GM18511 (cell line): ENCODE data around the gene ATOSA.

Source experiments
- ATAC-seq: cut with Tn5 transposase; IDR thresholded peaks from one replicate; pipeline ENCODE4 v1.9.1; 2021; ENCODE audit warnings: mild to moderate bottlenecking, moderate library complexity; ENCODE audit not compliant: unreplicated experiment

ATOSA gene

DNA sequence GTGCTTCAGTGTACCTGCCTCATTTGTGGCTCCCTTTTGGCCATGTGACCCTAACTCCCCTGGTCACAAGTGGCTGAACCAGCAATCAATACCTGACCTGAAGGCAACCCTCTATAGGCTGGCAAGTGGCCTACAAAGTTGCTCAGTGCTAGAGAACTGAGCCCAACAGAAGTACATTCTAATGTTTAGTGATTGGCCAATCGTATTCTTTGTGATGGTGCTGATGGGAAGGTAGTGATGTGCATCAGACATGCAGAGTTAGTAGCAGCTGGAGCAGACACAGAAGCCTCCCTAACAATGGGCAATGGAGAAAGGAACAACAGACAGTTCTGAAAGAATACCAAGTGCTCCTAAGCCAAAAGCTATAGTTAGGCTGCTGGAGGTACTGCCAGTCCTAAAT lies 10.4 kb upstream of the ATOSA start:
- no peak for ATAC-seq

DNA sequence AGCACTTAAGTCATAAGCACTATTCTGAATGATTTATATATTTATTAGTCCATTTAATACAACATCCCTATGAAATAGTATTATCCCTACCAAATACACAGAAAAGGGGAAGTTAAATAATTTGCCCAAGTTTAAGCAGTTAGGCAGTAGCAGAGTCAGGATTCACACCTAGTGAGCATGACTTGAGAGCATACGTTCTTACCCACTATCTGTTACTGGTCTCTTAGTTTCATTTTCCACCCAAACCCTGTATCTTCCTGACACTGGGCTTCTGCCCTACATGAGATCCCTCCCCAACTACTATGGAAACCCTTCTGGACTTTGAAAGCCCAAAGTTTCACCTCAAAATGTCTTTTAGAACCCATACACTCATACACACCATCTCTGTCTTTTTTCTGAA lies 4.4 kb upstream of the ATOSA start:
- peak; percentile 57 for ATAC-seq

DNA sequence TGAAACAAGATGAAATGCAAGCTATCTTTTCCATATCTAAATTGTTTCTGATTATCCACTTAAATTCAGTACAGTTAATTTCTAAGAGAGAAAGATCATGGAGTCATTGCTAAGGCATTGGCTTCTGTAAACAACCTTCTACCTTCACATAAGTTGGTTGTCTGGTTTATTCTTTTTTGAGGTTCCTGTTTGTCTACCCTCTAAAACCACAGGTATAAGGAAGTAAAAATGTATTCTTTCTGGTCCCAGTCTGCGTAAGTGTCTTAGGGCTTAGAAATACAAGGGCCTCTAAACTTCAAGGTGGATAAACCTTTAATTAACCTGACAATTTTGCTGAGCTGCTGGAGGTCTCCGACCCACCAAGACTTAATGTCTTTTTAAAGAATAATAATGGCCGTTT lies 3.6 kb upstream of the ATOSA start:
- ATAC-seq, result peak; percentile 17

DNA sequence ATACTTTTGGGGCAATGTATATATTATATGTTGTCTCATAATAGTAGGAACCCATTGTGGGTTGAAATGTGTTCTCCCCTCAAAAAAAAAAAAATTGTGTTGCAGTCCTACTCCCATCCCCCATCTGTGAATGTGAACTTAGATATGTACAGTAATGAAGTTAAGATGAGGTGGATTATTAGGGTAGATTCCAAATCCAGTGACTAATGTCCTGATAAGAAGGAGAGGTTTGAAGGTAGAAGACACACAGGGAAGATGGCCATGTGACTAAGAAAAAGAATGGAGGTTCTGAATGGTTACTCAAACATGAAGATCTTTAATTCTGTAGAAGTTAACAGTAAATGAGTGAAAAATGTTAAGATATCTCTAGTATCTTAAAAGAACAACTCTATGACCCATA lies 3.0 kb upstream of the ATOSA start:
- no peak for ATAC-seq

DNA sequence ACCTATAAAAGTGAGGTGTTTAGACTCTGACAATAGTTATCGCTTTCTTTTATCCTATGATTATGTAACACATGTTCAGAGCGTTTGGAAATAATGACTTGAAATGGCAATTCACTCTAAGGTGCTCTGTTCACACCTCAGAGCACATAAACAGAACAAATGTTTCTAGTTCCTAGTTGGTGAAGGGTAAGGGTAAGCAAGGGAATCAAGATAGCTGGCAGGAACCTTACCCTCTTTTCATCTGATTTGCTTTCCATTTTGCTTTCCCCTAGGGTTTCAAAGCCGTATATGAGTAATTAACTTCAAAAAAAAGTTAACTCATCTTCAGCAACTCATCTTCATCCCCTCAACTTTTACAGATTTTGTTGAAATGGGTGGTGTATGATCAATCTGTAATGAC lies 2.3 kb upstream of the ATOSA start:
- ATAC-seq, result no peak

DNA sequence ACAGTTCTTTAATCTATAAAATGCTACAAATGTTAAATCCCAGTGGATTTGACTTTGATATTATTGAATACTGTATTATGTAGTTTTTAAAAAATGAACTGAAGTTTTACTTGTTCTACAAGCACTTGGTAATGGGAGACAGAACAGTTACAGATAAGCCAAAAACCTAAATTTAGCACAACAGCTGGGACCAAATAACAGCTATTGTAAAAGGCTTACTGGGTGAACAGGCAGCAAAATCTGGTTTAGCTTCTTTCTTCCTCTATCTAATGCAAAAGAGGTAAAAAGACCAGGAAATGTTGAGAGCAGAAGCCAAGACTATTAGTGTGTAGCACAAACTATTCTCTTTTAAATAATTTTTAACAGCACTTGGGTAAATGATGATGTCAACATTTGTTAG lies 1.6 kb upstream of the ATOSA start:
- ATAC-seq, result no peak

DNA sequence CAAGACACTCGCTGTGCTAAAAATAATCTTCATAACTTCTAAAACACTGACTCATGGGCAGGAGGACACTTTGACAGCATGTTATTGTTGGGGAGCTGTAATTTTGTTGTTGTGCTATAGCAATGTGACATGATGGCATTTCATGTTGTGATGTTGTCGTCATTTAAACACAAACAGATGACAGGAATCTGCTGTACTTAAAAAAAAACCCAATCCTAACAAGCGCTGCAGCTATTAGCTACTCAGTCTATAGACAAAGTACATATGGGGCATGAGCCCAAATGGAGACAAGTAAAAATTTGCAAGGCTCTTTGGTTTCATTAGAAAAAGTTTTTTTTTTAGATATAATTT lies 828 bp upstream of the ATOSA start:
- ATAC-seq, result no peak

DNA sequence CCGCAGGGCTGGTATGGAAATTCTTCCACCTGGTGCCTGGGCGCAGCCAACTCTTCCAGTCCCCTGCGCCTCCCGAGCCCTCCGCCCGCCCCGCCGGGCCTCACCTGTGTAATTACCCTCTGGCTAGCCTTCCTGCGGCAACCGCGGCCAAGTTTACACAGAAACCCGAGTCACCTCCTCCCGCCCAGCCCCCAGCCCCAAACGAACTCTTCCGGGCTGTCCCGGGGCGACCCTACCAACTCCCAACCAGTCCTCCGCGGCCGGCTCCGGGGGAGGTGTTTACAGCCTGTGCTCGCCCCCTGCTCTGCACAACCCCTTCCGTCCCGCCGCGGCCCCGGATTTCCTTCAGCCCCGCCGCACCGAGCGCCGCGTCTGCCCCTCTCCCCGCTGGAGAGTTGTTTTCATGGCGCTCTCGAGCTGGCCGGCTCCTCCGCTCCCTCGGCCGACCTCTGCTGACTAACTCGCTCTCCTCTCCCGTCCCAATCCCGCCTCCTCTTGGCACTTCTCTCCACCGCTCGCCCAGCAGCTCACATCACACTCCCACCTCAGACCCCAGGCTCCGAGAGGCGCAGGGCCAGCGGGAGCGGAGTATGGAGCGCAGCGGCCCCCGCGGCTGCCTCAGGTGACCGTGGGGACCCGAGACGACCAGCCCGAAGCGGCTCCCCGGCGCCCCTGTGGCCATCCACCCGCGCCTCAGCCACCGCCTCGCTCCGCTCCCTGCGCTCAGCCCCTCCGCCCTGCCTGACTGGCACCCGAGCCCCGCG lies 538 bp downstream of the ATOSA start:
- ATAC-seq, result peak; percentile 27

DNA sequence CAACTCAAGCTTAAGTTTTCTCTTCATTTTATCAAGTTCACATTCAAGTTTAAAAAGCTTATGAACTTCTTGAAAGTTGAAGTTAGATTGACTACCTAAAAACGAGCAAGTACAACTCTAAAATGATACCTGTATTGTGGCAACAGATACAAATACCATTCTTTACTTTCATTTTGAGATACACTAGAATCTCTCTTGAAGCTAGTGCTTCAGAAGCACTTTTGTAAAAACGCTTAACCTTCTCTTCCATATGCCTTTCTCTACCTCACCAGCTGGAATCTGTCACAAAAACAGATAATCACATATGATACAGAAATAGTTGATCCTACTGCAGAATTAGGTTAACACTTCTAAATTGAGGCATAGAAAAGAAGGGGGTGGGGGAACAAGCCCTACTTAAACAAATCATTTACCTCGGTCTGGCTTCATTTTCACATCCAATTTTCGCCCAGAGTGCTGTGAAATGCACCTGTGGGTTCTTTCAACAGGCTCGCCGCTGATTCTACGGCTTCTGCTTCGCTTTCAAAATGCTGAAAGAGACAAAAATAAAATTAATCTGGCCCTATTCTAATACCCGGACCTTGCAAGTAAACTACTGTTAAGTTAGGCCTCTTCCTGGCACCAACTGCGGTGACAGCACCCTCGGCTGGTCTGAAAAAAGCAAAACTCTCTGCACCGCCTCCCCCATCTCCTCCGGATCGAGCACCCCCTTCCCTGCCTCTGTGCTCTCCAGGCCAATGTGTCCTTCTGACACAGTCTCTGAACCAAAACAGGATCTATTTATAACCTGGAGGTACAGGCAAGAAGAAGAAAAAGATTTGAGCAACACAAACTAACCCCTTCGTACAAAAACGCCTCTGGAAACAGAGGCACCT lies 1.4 kb downstream of the ATOSA start:
- peak; percentile 40 for ATAC-seq

DNA sequence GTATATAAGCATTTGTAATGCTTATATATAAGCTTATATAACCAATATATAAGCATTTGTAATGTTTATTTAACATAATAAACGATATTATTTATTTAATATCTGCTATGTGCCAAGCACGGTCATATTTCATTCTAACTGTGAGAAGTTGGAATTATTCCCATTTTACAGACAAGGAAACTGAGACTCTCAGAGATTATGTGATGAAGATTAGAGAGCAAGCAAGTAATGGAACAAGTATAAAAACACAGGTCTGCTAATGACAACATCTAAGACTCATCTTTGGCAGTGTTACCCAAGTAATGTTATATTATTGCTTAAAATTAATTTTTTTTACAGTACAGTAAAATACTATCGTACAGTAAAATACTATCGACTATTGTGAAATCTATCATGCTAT lies 4.4 kb downstream of the ATOSA start:
- no peak for ATAC-seq

DNA sequence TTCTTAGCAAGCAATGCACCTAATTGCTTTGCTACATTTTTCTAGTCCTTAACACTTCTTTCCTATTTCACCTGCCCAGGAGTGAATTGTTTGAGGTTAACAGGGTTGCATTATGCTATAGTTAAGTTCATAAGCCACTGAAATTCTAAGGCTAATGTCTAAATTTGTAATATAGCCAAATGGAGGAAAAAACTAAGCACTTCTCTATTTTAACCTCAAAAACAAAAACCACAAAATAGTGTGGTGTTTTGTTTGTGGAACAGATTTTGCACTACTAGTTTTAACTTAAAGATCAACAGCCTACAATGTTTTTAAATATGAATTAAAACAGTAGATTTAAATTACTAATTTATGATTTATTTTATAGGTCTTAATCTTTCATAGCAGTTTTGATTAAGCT lies 5.5 kb downstream of the ATOSA start:
- ATAC-seq, result no peak

DNA sequence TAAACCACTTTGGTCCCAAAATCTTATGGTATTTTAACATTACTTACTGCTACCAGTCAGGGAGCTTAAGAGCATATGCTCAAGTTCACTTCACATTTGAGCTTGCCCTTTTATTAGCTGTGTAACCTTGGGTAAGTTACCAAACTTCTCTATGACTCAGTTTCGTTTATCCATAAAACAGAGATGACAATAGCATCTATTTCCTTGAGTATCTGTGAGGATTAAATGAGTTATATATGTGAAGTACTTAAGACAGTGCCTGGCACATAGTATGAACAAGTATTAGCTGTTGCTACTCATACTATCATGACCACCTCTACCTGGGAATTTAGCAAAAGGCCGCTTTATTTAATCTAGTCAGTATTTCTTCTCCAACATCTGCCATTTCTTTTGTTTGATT lies 5.9 kb downstream of the ATOSA start:
- ATAC-seq, result no peak

DNA sequence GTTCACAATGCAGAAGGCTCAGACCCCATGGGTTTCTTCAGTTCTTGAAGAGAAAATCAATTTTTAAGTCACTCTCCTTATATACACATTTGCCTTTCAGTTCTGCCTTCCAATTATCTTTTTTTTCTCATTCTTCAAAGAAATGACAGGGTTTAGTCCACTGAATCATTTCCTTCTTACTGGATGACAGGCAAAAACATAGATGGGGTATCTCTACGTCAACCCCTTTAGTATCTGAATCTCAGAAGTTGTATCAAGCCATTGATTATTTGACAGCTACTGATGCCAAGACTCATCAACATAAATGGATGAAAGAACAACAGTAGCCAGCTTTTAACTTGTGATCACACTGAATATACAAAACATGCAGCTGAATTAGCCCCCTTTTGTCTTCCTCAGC lies 6.5 kb downstream of the ATOSA start:
- ATAC-seq, result no peak

DNA sequence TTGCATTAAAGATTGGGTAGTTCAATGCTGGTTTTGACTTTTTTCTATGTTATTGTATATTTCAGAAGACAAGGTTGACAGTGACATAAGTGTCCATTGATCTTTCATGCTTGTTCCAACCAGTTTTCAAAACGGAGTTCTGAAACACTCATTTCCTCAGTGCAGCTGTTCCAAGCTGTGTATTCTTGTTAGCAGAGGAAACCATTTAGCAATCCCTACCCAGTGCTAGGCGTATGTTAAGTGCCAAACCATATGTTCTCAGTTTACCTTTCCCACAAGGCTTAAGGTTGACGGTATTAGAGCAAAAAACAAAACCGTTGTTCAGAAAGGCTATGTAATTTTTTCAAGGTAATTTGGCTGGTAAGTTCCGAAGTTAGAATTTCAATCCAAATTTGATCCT lies 9.1 kb downstream of the ATOSA start:
- ATAC-seq, result no peak

DNA sequence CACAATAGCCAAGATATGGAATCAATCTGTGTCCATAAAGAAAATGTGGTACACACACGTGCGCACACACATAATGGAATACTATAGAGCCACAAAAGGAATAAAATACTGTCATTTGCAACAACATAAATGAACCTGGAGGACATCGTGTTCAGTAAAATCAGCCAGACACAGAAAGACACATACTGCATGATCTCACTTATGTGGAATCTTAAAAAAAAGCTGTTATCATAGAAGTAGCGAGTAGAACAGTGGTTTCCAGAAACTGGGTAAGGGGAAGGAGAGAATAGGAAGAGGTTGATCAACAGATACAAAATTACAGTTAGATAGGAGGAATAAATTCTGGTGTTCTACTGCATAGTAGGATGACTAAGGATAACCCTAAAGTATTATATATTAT lies 11.1 kb downstream of the ATOSA start:
- no peak for ATAC-seq

DNA sequence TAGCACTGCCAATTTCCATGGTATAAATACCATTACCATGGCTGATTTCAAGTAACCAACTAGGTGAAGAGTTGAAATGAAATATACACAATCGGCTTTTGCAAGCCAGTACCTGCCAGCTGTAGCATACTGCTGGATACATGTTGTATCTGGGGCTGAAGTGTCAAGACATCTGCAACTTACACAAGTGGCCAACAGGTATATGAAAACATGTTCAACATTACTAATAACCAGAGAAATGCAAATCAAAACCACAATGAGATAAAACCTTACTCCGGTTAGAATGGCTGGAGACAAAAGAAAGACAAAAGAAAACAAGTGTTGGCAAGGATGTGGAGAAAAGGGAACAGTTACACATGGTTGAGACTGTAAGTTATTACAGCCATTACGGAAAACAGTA lies 11.6 kb downstream of the ATOSA start:
- ATAC-seq, result peak; percentile 88

DNA sequence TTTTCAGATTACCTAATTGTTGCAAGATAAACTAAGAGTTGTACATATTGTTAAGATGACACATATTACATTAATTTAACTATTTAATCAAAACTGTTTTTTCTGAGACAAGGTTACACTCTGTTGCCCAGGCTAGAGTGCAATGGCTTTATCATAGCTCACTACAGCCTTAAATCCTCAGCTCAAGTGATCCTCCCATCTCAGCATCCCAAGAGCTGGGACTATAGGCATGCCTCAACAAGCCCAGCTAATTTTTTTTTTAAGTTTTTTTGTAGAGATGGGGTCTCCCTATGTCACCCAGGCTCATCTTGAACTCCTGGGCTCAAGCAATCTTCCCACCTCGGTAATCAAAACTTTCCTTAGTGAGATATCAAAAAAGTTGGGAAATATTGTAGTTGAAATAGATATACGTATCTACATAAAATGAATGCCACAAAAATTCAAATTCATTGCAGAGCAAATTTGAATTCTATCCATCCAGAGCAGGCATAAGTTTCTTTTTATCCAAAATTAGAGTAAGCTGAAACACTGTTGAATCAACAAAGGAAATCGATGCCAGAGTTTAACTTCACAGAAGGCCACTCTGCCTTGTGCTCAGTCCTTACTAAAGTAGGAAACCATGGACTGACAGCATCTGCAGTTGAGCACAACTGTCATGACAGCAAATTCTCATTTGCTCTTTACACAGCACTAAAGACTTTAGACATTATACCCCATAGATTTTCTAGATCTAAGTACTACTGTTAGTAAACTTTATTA lies 15.5 kb downstream of the ATOSA start:
- no peak for ATAC-seq

DNA sequence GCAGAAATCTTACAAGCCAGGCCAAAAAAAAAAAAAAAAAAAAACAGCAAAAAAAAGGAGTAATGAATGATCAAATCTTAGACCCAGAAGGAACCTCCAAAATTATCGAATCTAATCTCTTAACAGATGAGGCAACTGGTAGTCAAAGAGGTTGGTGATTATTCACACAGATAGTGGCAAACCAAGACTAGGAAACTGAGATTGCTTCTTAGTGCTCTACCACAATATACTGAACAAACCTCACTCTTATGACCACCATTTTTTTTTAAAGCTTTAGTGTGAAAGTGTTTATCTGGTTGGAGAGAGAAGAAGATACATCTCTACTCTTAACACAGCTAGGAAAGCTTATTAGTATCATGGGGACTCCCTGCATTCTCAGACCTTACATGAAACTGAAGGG lies 17.3 kb downstream of the ATOSA start:
- ATAC-seq, result no peak

DNA sequence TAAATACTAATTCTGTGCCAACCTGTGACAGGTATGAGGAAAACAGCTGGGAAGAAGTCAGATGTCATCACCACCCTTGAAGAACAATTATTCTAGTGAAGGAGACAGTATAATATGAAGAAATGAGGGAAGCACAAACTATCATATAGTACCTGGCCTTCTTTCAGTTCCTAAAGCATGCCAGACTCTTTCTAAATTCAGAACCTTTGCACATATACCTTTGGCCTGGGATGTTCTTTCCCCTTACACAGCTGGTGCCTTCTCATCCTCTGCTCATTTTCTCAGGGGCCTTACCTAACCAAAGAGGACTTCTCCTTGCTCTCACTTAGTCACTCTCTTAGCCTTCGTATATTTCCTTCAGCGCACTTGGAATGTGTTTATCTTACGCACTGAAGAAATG lies 19.0 kb downstream of the ATOSA start:
- no peak for ATAC-seq

DNA sequence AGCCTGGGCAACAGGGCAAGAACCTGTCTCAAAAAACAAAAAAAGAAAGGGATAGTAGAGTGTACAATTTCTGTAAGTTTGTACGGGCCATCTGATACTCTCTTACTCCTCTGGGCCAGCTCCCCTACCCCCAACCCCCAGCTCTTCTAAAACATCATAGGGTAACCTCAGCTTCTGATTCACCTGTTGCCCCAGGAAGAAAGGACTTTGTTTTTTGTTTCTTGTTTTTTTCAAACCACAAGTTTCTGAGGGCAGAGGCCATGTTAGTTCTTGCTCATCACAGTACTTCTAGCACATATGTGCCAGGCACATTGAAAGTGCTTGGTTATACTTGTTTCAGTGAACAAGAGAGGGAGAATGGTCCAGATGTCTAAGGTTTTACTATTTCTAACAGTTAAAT lies 20.2 kb downstream of the ATOSA start:
- ATAC-seq, result peak; percentile 93

DNA sequence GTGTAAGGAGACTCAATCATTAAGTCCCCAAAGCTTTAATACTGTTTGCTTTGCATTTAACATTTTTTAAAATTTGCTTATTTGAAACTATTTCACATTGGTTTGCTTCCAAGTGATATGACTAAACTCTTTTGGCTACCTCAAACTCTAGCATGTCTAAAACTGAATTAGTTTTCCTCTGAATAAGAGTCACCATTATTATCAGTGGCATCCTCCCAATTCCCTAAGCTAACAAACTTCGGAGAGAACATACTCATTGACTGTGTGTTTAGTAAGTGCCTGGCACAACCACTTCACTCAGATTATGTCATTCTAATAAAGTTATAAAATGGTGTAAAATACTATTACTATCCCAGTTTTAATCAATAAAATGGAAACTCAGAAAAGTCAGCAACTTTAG lies 21.9 kb downstream of the ATOSA start:
- no peak for ATAC-seq

DNA sequence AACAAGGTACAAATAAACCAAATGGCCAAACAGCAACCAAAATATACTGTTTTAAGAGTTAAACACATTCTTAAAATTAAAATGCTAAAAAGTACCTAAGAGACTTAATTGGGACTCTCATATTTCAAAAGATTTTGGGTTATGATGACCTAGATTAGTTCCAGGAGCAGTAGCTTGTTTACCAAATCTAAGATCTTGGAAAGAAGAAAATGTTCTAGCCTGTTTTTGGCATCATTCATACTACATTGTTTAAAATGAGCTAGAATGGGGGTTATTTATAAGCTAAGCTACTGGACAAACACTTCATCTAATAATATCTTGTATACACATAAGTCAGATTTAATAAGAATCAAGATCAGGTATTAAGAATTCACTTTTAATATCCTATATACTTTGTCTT lies 22.8 kb downstream of the ATOSA start:
- ATAC-seq, result no peak
